GM08714 (cell line): ENCODE data around the gene PRELID2.
"Not testable (repeated sequence)": the region's sequence is repeated elsewhere in the genome, so short reads cannot be mapped to it uniquely, and the experiment has no call there.

Source experiments
- H3K4me3 ChIP-seq: fragments of 200-500 bp; sonication (Bioruptor generic); 2 replicates; pipeline ENCODE4 v1.5.1; 2014; ENCODE audit warnings: mild to moderate bottlenecking, low read length, inconsistent platforms
- ZNF274 ChIP-seq: IDR thresholded peaks from 2 replicates; pipeline ENCODE4 v1.6.1; 2012; ENCODE audit warnings: mild to moderate bottlenecking, low read depth, low read length

Gene PRELID2

GRCh38 chr5:145826895-145827674 is 8.1 kb downstream of the PRELID2 start:
- H3K4me3 ChIP-seq, result no peak overlapping the region

GRCh38 chr5:145825751-145826180 is 9.4 kb downstream of the PRELID2 start:
- H3K4me3 ChIP-seq, result no peak overlapping the region
- no peak for TF ChIP-seq ZNF274

More at GRCh38 chr5:145826895-145827674, 8.1 kb downstream of the PRELID2 start:
- TF ChIP-seq ZNF274, result no peak

- TF ChIP-seq ZNF274, result no peak
Measured at GRCh38 chr5:145824040-145824439, 11.1 kb downstream of the PRELID2 start.

GRCh38 chr5:145818604-145819003 is 16.5 kb downstream of the PRELID2 start:
- H3K4me3 ChIP-seq, result no peak overlapping the region
- TF ChIP-seq ZNF274, result no peak

More at GRCh38 chr5:145824040-145824439, 11.1 kb downstream of the PRELID2 start:
- H3K4me3 ChIP-seq, result no peak overlapping the region

- TF ChIP-seq ZNF274, result no peak
- H3K4me3 ChIP-seq, result no peak overlapping the region
Measured at GRCh38 chr5:145812877-145813276, 22.3 kb downstream of the PRELID2 start.

- no peak overlapping the region for H3K4me3 ChIP-seq
- no peak for TF ChIP-seq ZNF274
Measured at GRCh38 chr5:145811834-145812625, 23.1 kb downstream of the PRELID2 start.

- TF ChIP-seq ZNF274, result no peak
- no peak overlapping the region for H3K4me3 ChIP-seq
Measured at GRCh38 chr5:145806923-145807322, 28.2 kb downstream of the PRELID2 start.

GRCh38 chr5:145805819-145806218 is 29.3 kb downstream of the PRELID2 start:
- no peak overlapping the region for H3K4me3 ChIP-seq
- no peak for TF ChIP-seq ZNF274

GRCh38 chr5:145804701-145805100 is 30.4 kb downstream of the PRELID2 start:
- H3K4me3 ChIP-seq, result no peak overlapping the region
- TF ChIP-seq ZNF274, result no peak

- no peak for TF ChIP-seq ZNF274
- no peak overlapping the region for H3K4me3 ChIP-seq
Measured at GRCh38 chr5:145803112-145804004, 31.8 kb downstream of the PRELID2 start.

- TF ChIP-seq ZNF274, result no peak
- H3K4me3 ChIP-seq, result no peak overlapping the region
Measured at GRCh38 chr5:145801195-145801594, 33.9 kb downstream of the PRELID2 start.

- no peak for TF ChIP-seq ZNF274
- no peak overlapping the region for H3K4me3 ChIP-seq
Measured at GRCh38 chr5:145800181-145800580, 35.0 kb downstream of the PRELID2 start.

GRCh38 chr5:145798503-145798902 is 36.6 kb downstream of the PRELID2 start:
- not testable (repeated sequence) for H3K4me3 ChIP-seq

- TF ChIP-seq ZNF274, result no peak
- H3K4me3 ChIP-seq, result no peak overlapping the region
Measured at GRCh38 chr5:145797336-145797735, 37.8 kb downstream of the PRELID2 start.
